AG10803 (cell line): ENCODE data around the gene C4BPA.

Experiments
- DNase-seq: peaks from one replicate; pipeline ENCODE4 v3.0.0; 2010; ENCODE audit warnings: low read depth
- H3K4me3 ChIP-seq: 2 replicates; pipeline ENCODE4 v1.5.1; 2011; ENCODE audit warnings: mild to moderate bottlenecking, low read length, control low read depth
- CTCF ChIP-seq: conservative IDR thresholded peaks from 2 replicates; pipeline ENCODE4 v1.5.1; 2011; ENCODE audit warnings: mild to moderate bottlenecking, low read length, control low read depth, inconsistent platforms

The C4BPA gene

GRCh38 chr1:207081806-207082205 is 22.2 kb upstream of the C4BPA start:
- no peak overlapping the region for H3K4me3 ChIP-seq
- DNase-seq: no peak
- no peak for TF ChIP-seq CTCF

GRCh38 chr1:207084232-207084631 is 19.8 kb upstream of the C4BPA start:
- DNase-seq: peak; percentile 14
- no peak for TF ChIP-seq CTCF
- no peak overlapping the region for H3K4me3 ChIP-seq

- TF ChIP-seq CTCF: peak; percentile 63
- no peak overlapping the region for H3K4me3 ChIP-seq
- peak; percentile 37 for DNase-seq
These were observed 19.3 kb upstream of the C4BPA start for GRCh38 chr1:207084701-207085180.

GRCh38 chr1:207085887-207086286 is 18.1 kb upstream of the C4BPA start:
- no peak for DNase-seq
- TF ChIP-seq CTCF: no peak
- no peak overlapping the region for H3K4me3 ChIP-seq

GRCh38 chr1:207088161-207088560 is 15.9 kb upstream of the C4BPA start:
- H3K4me3 ChIP-seq: no peak overlapping the region
- no peak for DNase-seq
- TF ChIP-seq CTCF: no peak

- TF ChIP-seq CTCF: no peak
- DNase-seq: no peak
- no peak within 1 kb of the TSS for H3K4me3 ChIP-seq
These were observed 15.1 kb upstream of the C4BPA start, which contains the start of gene C4BPB for GRCh38 chr1:207088701-207089626. C4BPB (plus strand) TSS chr1:207088860; CDS start chr1:207089532, 672 bp downstream.
